HG03571 (cell line): ENCODE measurements around the gene BATF2.
"Not testable (repeated sequence)": the region's sequence is repeated elsewhere in the genome, so short reads cannot be mapped to it uniquely, and the experiment has no call there.

Experiments used
- ATAC-seq: cut with Tn5 transposase; IDR thresholded peaks from one replicate; pipeline ENCODE4 v1.9.1; 2021; ENCODE audit not compliant: unreplicated experiment

Gene BATF2

DNA sequence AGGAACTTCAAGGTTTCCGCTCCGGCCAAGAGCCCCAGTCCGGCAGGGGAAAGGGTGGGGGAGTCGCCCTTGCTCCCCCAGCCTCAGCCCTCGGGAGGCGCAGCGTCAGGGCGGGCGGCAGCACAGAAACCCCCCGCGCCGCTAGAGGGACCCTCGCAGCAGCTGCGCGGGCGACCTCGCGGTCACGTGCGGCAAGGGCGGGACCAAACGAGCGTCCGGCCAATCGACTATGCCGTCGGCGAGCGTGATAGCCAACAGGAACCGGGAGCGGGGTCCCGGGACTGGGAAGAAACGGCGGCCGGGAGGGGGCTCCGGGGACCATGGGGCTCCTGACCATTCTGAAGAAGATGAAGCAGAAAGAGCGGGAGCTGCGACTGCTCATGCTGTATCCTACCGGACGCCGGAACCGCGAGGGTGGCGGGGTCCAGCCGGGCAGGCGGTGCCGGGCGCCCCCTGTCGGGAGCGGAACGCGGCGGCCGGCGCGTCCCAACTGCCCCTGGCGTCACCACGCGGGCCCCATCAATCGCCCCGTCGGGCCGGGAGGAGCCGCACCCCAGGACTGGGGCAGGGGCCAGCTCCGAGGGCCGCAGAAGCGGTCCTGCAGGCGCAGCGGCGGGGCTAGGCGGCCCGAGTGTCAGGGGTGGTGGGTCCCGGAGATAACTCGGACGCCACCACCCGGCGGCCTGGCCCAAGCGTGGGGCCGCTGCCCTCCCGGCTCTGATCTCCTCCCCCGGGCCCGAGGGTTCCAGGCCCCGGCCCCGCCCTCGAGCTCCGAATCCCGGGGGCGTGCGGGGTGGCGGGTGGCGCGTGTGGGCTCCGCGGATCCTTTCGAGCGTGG, 17.3 kb upstream of the BATF2 start, which contains the start of gene ARL2:
Gene ARL2 (plus strand): TSS at position 273 of the 838 bp plus-strand sequence. CDS start 48 bp downstream, at position 321.
- ATAC-seq: peak; percentile 65

DNA sequence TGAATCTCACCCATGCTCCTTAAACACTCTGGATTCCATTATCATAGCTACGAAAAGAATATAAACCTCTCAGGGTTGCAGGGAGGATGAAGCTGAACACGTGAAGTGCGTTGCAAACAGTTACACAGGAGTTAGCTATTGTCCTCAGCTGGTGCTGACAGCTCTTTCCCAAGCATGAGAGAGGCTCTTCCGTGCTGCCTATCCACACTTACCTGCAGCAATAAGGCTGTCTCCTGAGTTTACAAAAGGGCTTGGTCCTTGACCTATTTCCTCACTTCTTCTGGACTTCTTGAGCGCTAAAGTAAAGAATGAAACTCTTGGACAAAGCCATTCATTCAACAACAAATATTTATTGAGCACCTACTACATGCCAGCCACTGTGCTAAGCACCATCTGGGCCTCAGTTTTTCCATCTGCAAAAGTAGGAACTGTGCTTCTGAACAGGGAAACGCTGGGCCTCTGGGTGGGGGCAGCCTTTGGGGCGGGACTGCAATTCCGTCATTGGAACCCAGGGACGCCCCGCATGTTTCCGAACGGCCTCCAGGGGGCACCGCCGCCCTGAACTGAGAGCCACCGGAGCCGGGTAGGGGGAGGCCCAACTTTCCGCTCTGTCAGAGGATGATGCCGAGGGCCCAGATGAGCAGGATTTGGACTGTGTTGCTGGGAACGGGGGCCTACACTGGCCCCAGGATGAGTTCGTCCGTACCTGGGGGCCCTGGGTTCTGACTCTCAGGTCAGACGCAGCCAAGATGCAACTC, 16.5 kb upstream of the BATF2 start:
- ATAC-seq: peak; percentile 61

DNA sequence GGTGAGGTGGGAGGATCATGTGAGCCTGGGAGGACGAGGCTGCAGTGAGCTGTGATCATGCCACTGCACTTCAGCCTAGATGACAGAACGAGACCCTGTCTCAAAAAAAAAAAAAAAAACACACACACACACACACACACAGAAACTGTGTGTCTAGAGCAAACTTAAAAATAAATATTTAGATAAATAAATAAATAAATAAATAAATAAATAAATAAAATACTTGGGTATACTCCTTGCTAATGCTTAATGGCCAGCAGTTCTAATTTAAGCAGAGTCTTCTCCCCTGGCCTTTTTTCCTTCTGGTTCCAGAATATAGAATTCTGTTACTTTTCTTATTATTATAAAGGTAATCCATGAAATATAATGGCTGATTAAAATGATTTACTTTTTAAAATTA, 12.1 kb upstream of the BATF2 start:
- ATAC-seq: no peak

DNA sequence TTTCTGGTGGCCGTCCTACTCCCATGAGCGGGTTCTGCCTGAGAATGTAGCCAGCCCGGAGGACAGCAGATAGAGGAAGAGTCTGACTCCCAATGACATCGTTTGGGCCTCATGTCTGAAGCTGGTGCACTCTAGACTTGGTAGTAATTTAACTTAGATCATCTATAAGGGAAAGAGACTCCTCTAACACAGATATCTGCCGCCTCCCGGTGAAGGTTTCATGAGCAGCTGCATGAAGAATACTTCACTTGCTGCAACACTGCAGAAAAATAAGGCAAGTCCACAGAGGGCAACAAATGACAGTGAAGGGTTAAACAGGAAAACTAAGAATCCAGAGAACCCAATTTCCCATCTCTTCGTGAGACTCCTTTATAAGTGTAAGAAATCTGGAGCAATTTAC, 11.2 kb upstream of the BATF2 start:
- ATAC-seq: no peak

DNA sequence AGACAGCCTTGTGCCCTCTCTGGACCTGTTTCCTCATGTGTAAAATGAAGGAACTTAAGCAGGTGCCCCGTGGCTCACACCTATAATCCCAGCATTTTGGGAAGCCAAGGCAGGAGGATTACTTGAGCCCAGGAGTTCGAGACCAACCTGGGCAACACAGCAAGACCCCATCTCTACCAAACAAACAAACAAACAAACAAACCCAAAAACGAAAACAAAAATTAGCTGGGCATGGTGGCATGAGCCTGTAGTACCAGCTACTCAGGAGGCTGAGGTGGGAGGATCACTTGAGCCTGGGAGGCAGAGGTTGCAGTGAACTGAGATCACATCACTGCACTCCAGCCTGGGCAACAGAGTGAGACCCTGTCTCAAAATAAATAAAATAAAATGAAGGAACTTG, 7.2 kb upstream of the BATF2 start:
- ATAC-seq: not testable (repeated sequence)

DNA sequence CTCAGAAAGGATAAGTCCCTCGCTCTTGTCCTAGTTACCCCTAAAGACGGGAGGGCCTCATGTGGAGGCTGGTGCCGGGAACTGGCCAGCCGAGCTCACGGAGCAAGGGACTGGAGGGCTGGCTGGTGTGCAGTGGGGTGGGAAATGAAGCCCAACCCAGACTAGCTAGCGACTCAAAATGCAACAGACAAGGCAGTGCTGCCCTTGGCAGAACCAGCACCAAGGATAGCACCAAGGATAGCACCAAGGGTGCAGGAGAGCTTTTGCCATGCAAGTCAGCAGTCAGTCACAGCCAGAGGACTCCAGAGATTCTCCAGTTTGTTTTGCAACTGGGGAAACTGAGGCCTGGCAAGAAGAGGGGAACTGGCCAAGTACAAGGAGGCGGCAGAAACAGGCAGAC, 6.5 kb upstream of the BATF2 start:
- no peak for ATAC-seq

DNA sequence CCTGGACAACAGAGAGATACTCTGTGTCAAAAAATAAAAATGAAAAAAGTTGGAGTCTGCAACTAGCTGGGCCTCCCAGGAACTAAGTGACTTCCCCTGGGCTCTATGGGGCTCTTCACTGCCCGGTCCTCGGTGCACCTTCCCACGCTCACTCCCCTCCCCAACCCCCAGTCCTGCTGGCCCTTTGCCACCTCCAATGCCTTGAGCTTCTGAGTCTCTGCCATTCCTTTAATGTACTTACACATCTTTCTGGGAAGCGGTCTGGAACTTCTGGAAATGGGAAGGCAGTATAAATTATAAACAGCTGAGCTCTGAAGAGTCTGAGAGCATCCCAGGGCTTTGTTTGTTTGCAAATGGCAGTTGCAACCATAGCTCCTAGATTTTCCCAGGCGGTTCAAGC, 5.9 kb upstream of the BATF2 start:
- ATAC-seq: no peak

DNA sequence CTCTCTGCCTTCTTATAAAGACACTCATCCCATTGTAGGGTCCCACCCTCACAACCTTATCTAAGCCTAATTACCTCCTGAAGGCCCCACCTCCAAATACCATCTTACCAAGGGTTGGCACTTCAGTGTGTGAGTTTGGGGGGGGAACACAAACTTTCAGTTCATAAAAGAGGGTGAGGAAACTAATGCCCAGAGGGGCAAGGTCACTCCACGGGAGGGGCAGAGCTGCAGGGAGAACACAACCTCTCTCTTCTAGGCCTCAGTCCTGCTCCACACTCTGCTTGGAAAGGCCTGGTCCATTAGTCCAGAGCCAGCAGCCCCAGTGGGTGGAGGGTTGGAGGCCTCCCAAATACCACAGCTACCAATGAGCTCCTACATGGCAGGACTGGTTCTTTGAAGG, 2.7 kb upstream of the BATF2 start:
- ATAC-seq: no peak

DNA sequence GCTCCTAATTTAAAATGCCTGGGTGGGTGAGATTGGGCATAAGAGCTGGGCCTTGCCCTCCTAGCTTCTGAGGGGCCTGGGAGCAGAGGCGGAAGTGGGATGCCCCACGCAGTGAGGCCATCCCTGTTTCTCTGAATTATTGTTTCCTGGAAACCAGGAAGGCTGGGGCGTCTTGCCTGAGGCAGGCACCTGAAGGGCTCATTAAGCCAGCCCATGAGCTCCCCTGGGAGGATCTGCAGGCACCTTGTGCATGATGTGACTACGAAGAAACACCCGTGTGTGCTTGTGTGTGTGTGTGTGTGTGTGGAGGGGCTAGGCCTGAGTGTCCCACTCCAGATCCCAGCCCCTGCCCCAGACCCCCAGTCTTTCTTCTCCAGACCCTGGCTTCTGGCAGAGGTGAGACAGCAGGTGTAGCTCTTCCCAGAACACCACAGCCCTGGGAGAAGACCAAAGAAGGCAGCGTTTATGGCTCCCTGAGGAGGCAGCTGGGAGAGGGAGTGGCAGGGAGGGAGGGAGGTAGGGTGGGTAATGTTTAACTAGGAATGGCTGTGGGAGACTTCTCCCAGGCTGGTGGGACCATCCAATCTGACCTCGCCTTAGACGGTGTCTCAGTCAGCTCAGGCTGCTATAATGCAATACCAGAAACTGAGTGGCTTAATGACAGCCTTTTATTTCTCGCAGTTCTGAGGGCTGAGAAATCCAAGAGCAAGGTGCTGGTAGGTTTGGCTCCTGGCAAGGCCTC, 2.1 kb upstream of the BATF2 start:
- ATAC-seq: no peak

DNA sequence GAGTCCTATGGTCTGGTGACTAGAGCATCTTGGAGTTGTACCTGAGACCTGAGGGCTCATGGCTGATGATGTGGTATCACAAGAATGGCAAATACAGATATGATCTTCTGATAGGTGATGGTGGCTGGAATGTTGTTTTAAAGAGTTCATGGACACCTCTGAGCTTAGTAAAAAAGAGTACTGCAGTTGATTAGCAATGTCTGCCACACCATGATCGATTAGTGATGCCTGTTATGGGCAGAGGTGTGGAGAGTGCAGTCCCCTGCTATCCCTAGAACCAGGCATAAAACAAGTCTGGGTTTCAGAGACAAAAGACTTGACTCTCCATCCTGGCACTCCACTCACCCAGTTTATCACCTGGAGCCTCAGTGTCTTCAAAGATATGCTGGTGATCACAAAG, 1.4 kb upstream of the BATF2 start:
- no peak for ATAC-seq

DNA sequence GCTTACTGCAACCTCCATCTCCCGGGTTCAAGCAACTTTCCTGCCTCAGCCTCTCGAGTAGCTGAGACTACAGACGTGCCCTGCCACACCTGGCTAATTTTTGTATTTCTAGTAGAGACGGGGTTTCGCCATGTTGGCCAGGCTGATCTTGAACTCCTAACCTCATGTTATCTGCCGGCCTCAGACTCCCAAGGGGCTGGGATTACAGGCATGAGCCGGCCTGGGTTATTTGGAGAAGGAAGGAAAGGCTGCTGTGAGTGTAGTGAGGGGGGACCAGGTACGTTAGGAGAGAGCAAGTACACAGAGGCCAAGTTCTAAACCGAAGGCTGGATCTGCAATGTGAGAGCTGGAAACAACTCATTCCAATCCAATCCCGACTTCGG, 453 bp downstream of the BATF2 start:
- no peak for ATAC-seq

DNA sequence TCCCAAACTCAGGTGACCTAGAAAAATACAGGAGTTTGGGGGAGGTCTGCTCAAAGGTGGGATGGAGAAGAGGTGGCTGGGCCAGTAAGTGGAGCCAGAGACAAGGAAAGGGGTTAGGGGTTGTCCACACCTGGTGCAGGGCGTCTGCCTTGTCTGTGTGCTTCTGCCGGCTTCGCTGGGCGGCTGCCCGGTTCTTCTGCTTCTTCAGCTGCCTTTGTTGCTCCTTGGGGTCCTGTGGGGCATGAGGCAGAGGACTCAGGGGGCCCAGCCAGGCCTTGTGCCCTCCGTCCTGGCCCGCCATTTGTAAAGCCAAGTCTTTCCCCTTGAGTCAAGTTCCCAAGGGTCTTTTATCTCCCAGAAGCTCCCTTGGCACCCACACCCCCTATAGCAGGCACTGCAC, 2.5 kb downstream of the BATF2 start:
- ATAC-seq: no peak

DNA sequence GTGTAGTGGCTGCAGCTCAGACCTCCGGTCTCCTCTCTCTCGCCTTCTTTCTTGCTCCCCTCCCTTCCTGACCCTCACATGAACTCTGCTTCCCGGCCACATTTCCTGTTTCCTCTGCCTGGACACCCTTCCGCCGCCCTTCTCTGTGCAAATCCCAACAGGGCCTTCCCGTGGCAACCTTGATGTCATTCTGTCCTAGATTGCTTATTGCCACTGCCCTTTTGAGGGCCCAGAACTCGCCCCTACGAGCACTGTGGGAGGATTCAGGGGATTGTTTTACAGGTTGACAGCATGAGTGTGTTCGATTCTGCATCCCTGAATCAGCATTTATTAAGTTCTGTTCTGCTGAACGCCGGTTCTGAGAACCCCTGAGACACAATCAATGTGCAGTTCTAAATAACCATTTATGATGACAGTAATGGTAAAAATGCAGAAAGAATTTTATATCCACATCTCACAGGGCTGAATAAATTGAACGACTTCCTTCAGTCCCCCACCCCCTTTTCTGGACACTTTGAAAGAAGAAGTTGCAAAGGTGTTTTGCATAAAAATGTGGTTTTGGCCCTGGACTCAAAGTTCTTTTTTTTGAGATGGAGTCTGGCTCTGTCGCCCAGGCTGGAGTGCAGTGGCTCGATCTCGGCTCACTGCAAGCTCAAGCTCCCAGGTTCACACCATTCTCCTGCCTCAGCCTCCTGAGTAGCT, 6.4 kb downstream of the BATF2 start:
- no peak for ATAC-seq

DNA sequence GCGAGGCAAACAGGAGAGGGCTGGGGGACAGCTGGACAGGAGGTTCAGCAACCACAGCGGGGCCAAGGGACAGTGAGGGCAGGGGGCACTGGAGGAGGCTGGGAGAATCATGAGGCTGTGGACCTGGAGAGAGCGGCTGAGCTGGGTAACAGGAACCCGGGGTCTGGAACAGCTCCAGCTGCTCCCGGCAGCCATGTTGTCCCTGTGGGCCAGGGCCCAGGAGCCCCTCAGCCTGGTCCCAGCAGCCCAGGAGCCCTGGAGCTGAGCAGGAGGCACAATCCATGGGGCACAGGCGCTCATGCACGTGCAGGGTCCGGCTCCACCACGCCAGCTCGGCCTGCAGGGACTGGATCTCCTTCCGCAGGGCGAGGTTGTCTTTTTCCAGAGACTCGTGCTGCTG, 7.4 kb downstream of the BATF2 start:
- no peak for ATAC-seq

DNA sequence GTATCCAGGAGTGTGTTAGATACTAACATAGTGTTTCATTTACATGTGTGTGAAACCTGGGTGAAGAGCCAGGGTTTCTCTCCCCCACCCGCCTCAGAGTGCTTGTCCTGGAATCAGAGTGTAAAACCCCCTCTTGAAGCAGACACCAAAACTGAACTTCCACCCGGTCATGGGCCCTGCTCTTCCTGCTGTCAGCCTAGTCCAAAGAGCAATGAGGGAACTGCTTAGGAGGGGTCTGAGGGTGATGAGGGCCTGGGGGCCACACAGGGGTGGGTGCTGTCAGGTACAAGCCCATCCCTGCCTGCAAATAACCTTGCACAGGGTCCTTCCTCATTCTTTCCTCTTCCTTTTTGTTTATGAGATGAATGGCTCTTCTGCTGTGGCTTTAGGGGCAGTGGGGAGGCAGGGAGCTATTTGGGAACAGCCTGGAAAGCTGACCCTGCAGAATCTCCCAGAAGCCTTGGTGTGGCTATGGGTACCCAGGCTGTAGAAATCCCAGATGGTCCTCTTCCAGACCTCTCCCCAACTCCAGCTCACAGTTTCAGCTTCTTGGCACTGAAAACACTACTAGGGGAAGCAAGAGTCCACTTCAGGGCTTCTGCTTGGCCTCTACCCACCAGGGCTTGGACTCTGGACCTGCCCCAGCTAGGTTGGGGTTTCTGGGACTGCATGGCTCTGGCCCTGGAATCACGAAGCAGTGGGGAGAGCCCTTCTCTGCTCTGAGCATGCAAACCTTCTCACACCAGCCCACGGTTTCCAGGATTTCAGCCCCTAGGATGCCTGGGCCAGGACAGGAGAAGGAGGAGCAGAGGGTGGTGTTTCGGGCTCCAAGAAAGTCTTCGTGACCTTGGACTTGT, 8.5 kb downstream of the BATF2 start:
- ATAC-seq: no peak

DNA sequence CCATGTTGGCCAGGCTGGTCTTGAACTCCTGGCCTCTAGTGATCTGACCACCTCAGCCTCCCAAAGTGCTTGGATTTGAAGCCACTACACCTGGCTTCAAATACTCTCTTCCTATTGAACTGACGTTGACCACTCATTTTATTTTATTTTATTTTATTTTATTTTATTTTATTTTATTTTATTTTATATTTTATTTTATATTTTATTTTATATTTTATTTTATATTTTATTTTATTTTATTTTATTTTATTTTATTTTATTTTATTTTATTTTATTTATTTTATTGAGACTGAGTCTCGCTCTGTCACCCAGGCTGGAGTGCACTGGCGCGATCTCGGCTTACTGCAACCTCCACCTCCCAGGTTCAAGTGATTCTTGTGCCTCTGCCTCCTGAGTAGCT, 13.4 kb downstream of the BATF2 start:
- ATAC-seq: not testable (repeated sequence)

DNA sequence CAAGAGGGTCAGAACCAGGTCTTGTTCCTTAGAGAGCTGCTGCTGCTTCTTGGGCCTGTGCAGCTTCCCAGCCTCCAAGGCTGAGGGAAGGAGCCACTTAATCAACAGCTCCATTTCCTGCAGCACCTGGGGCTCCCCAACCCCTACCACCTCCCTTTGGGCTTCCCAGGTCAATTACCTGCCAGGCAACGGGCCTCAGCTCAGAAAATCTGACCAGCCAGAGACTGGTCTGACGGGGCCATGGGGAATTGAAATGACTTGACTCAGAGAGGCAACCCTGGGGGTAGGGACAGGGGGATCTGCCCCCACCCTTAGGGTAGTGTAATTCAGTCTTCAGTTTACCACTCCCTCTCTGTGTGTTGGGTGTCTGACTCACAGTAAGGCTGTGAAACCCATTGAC, 20.1 kb downstream of the BATF2 start:
- no peak for ATAC-seq

DNA sequence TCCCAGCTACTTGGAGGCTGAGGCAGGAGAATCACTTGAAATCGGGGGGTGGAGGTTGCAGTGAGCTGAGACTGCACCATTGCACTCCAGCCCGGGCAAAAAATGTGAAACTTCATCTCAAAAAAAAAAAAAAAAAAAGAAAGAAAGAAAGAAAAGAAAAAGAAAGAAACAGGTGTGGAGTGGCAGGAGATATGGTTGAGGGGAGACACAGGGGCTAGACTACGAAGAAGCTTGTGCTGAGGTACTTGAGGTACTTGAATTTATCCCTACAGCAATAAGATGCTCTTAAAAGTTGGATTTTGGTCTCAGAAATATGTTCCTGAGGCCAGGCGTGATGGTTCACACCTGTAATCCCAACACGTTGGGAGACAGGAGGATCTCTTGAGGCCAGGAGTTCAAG, 22.6 kb downstream of the BATF2 start:
- no peak for ATAC-seq

DNA sequence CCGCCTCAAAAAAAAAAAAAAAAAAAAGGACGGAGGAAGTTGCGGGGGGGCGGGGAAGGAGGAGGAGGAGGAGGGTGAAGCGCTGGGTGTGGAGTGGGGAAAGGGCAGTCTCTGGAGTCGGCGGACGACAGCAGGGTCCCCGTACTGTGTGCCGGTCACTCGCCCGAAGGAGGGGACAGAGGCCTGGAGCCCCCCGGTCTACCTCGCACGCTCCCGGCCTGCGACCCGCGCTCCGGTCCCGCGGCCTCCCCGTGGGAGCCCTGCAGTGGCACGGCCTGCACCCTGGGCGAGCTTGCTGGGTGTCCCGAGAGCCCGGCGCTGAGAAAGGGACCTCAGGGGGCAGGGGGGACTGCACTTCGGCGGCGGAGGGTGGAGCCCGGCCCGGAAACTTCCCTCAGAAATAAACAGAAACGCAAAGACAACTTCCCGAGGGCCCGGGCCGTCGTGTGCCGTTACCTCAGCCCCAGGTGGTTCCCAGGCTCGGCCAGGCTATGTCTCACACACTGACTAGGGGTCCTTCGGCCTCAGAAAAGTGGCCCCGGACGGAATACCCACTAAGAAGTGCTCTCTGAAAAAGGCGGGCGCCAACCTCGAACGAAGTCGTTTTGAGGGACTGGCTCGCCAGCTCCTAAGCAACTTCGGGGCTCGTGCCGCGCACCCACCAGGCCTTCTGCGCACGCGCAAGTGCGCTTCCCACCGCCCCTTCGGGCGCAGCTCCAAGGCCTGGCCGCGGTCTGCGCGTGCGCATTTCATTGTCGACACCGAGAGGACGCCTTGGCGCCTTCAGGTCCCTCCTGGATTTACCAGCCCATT, 25.1 kb downstream of the BATF2 start, which contains the start of gene MAJIN:
Gene MAJIN (minus strand): TSS at position 688 of the 813 bp plus-strand sequence. CDS start 12,703 bp downstream, outside the sequence.
- ATAC-seq: no peak
